ENCODE results near the gene MRPS27.

- TF ChIP-seq, protein P1, sequence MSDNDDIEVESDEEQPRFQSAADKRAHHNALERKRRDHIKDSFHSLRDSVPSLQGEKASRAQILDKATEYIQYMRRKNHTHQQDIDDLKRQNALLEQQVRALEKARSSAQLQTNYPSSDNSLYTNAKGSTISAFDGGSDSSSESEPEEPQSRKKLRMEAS (IDR thresholded peaks at IDR 0.05; ENCODE audit: low read depth, low read length), result no peak
- TF ChIP-seq, protein P2, sequence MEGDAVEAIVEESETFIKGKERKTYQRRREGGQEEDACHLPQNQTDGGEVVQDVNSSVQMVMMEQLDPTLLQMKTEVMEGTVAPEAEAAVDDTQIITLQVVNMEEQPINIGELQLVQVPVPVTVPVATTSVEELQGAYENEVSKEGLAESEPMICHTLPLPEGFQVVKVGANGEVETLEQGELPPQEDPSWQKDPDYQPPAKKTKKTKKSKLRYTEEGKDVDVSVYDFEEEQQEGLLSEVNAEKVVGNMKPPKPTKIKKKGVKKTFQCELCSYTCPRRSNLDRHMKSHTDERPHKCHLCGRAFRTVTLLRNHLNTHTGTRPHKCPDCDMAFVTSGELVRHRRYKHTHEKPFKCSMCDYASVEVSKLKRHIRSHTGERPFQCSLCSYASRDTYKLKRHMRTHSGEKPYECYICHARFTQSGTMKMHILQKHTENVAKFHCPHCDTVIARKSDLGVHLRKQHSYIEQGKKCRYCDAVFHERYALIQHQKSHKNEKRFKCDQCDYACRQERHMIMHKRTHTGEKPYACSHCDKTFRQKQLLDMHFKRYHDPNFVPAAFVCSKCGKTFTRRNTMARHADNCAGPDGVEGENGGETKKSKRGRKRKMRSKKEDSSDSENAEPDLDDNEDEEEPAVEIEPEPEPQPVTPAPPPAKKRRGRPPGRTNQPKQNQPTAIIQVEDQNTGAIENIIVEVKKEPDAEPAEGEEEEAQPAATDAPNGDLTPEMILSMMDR (IDR thresholded peaks at IDR 0.05; ENCODE audit: low read depth, low read length), result no peak
Observed at GRCh38 chr5:72271702-72272101, 48.3 kb downstream of the MRPS27 start.
